Uterus (tissue), 2 donors: ENCODE measurements around the gene NKAIN2.

ENCODE experiments used
- POLR2A ChIP-seq, 2 donors: fragments of 450-650 bp; IDR thresholded peaks; one replicate each; pipeline ENCODE4 v1.6.1; 2016; ENCODE audit warnings: antibody characterized with exemption in 2 of 2, mild to moderate bottlenecking in 1 of 2, moderate library complexity in 1 of 2
- TF ChIP-seq, protein P1 (sequence below), 4 experiments: fragments of 200-600 bp in 2 of 4; fragments of 450-650 bp in 2 of 4; sonication (generic) in 2 of 4; IDR thresholded peaks; one replicate each; pipeline ENCODE4 v1.5.1; 2016 to 2019; ENCODE audit warnings: antibody characterized with exemption in 4 of 4, mild to moderate bottlenecking in 2 of 4, moderate library complexity in 1 of 4

DNA sequence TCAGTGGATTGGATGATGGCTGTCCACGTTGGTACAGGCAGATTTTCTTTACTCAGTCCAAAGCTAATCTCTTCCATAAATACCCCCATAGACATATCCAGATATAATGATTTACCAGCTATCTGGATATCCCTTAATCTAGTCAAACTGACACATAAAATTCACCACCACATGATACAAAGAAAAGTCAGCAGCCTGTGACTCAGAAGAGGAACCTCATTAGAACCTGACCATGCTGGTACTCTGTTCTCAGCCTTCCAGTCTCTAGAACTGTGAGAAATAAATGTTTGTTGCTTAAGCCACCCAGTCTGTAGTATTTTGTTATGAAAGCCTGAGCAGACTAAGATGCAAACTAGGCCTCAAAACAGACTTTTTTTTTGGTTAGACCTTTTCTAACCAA is 727.3 kb downstream of the NKAIN2 start:
- TF ChIP-seq, protein P1, sequence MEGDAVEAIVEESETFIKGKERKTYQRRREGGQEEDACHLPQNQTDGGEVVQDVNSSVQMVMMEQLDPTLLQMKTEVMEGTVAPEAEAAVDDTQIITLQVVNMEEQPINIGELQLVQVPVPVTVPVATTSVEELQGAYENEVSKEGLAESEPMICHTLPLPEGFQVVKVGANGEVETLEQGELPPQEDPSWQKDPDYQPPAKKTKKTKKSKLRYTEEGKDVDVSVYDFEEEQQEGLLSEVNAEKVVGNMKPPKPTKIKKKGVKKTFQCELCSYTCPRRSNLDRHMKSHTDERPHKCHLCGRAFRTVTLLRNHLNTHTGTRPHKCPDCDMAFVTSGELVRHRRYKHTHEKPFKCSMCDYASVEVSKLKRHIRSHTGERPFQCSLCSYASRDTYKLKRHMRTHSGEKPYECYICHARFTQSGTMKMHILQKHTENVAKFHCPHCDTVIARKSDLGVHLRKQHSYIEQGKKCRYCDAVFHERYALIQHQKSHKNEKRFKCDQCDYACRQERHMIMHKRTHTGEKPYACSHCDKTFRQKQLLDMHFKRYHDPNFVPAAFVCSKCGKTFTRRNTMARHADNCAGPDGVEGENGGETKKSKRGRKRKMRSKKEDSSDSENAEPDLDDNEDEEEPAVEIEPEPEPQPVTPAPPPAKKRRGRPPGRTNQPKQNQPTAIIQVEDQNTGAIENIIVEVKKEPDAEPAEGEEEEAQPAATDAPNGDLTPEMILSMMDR (IDR thresholded peaks at IDR 0.05), result no peak
- TF ChIP-seq POLR2A (IDR thresholded peaks at IDR 0.05), result no peak
